MM.1S (cell line): ENCODE results near the gene WDR82.

ENCODE experiments used
- DNase-seq: peaks from one replicate; pipeline ENCODE4 v3.0.0-alpha.2; 2015
- H2AFZ ChIP-seq: fragments of 300-600 bp; sonication (generic); 2 replicates; pipeline ENCODE4 v1.6.0; 2016; ENCODE audit warnings: antibody characterized with exemption, low read length
- H3F3A ChIP-seq: fragments of 300-600 bp; sonication (generic); 2 replicates; pipeline ENCODE4 v1.6.1; 2016; ENCODE audit warnings: mild to moderate bottlenecking, antibody characterized with exemption, low read length, moderate library complexity, mixed read lengths; ENCODE audit not compliant: insufficient read depth
- H3K27ac ChIP-seq: fragments of 300-600 bp; sonication (generic); 2 replicates; pipeline ENCODE4 v1.5.1; 2016; ENCODE audit warnings: mild to moderate bottlenecking, low read length
- H3K27me3 ChIP-seq: fragments of 300-600 bp; sonication (generic); replicated peaks from 2 replicates; pipeline ENCODE4 v1.6.0; 2016; ENCODE audit warnings: low read length; ENCODE audit not compliant: insufficient read depth
- H3K36me3 ChIP-seq: fragments of 300-600 bp; sonication (generic); replicated peaks from 2 replicates; pipeline ENCODE4 v1.6.1; 2016; ENCODE audit warnings: mild to moderate bottlenecking, low read length, mixed read lengths; ENCODE audit not compliant: insufficient read depth
- H3K4me1 ChIP-seq: fragments of 300-600 bp; sonication (generic); 2 replicates; pipeline ENCODE4 v1.6.1; 2016; ENCODE audit warnings: low read length, mixed read lengths
- H3K4me2 ChIP-seq: fragments of 300-600 bp; sonication (generic); 2 replicates; pipeline ENCODE4 v1.6.0; 2016; ENCODE audit warnings: low read depth, low read length
- H3K4me3 ChIP-seq: fragments of 300-600 bp; sonication (generic); 2 replicates; pipeline ENCODE4 v1.5.1; 2016; ENCODE audit warnings: low read length, mixed read lengths
- H3K79me2 ChIP-seq: fragments of 300-600 bp; sonication (generic); 2 replicates; pipeline ENCODE4 v1.6.1; 2016; ENCODE audit warnings: mixed run types, low read length, mixed read lengths
- H3K9ac ChIP-seq: fragments of 300-600 bp; sonication (generic); 2 replicates; pipeline ENCODE4 v1.6.1; 2016; ENCODE audit warnings: low read length, mixed read lengths
- H3K9me2 ChIP-seq: fragments of 300-600 bp; sonication (generic); replicated peaks from 2 replicates; pipeline ENCODE4 v1.6.1; 2016; ENCODE audit warnings: mild to moderate bottlenecking, low read length, mixed read lengths; ENCODE audit not compliant: insufficient read depth
- H3K9me3 ChIP-seq: fragments of 300-600 bp; sonication (generic); replicated peaks from 2 replicates; pipeline ENCODE4 v1.6.1; 2016; ENCODE audit warnings: mild to moderate bottlenecking, low read length, mixed read lengths; ENCODE audit not compliant: insufficient read depth
- H4K20me1 ChIP-seq: fragments of 300-600 bp; sonication (generic); 2 replicates; pipeline ENCODE4 v1.6.1; 2016; ENCODE audit warnings: mild to moderate bottlenecking, low read length, moderate library complexity, mixed read lengths; ENCODE audit not compliant: insufficient read depth
- CTCF ChIP-seq: fragments of 300-600 bp; sonication (generic); IDR thresholded peaks from 2 replicates; pipeline ENCODE4 v1.5.1; 2016; ENCODE audit warnings: antibody characterized with exemption, low read length, mixed read lengths
- EZH2 ChIP-seq: fragments of 300-600 bp; sonication (generic); optimal IDR thresholded peaks from 2 replicates; pipeline ENCODE3; 2017; ENCODE audit warnings: low read depth, mild to moderate bottlenecking, antibody characterized with exemption, low read length, mixed read lengths
- EZH2phosphoT487 ChIP-seq: fragments of 300-600 bp; sonication (generic); IDR thresholded peaks from 2 replicates; pipeline ENCODE4 v1.6.1; 2018; ENCODE audit warnings: antibody characterized with exemption, low read length

The WDR82 gene

GRCh38 chr3:52278510-52279069 lies at the start of gene WDR82:
Gene WDR82 (minus strand): TSS chr3:52278649. CDS start chr3:52278361, 288 bp downstream.
- H4K20me1 ChIP-seq = peaks cover 21% of the 10 kb centered on the region; the same call in 1 of the 2 replicates
- H3K4me3 ChIP-seq = peak within 1 kb of the TSS; percentile 61
- H3K9ac ChIP-seq = peak within 1 kb of the TSS; percentile 96
- peak; percentile 92 for DNase-seq
- peaks cover 16% of the 10 kb centered on the region for H3K4me1 ChIP-seq
- H3K9me2 ChIP-seq = no peaks in the 10 kb centered on the region
- no peaks in the 10 kb centered on the region for H3K27me3 ChIP-seq
- H3K79me2 ChIP-seq = peaks cover 49% of the 10 kb centered on the region
- TF ChIP-seq EZH2phosphoT487 (no peak), CTCF (peak; percentile 37), EZH2 (no peak)
- no peaks in the 10 kb centered on the region for H3K36me3 ChIP-seq
- H2AFZ ChIP-seq = peak within 1 kb of the TSS; percentile 80
- H3K27ac ChIP-seq = peak within 1 kb of the TSS; percentile 89
- H3F3A ChIP-seq = peaks cover 21% of the 10 kb centered on the region
- H3K4me2 ChIP-seq = peak within 1 kb of the TSS; percentile 76
- H3K9me3 ChIP-seq = no peaks in the 10 kb centered on the region

- DNase-seq = no peak
- H3K9me2 ChIP-seq = no peaks in the 10 kb centered on the region
- no peak for TF ChIP-seq EZH2
- no peak for TF ChIP-seq EZH2phosphoT487
- TF ChIP-seq CTCF = no peak
- no peaks in the 10 kb centered on the region for H3K79me2 ChIP-seq
- H3K4me3 ChIP-seq = no peak overlapping the region
- no peak overlapping the region for H3K4me2 ChIP-seq
- H3K9ac ChIP-seq = no peak overlapping the region
- H2AFZ ChIP-seq = no peak overlapping the region
- no peaks in the 10 kb centered on the region for H4K20me1 ChIP-seq
- H3F3A ChIP-seq = no peaks in the 10 kb centered on the region
- no peaks in the 10 kb centered on the region for H3K4me1 ChIP-seq
- H3K36me3 ChIP-seq = no peaks in the 10 kb centered on the region
- H3K27ac ChIP-seq = no peak overlapping the region
- H3K27me3 ChIP-seq = no peaks in the 10 kb centered on the region
- H3K9me3 ChIP-seq = no peaks in the 10 kb centered on the region
These were observed 49.2 kb upstream of the WDR82 start for GRCh38 chr3:52327486-52328290.

GRCh38 chr3:52326976-52327375 lies 48.5 kb upstream of the WDR82 start:
- H4K20me1 ChIP-seq = no peaks in the 10 kb centered on the region
- H2AFZ ChIP-seq = no peak overlapping the region
- no peaks in the 10 kb centered on the region for H3K79me2 ChIP-seq
- TF ChIP-seq EZH2phosphoT487 = no peak
- no peak for TF ChIP-seq CTCF
- TF ChIP-seq EZH2 = no peak
- H3K9me3 ChIP-seq = no peaks in the 10 kb centered on the region
- H3K9me2 ChIP-seq = no peaks in the 10 kb centered on the region
- no peaks in the 10 kb centered on the region for H3K36me3 ChIP-seq
- no peaks in the 10 kb centered on the region for H3F3A ChIP-seq
- H3K4me2 ChIP-seq = no peak overlapping the region
- no peaks in the 10 kb centered on the region for H3K4me1 ChIP-seq
- H3K4me3 ChIP-seq = no peak overlapping the region
- DNase-seq = no peak
- no peak overlapping the region for H3K27ac ChIP-seq
- no peaks in the 10 kb centered on the region for H3K27me3 ChIP-seq
- H3K9ac ChIP-seq = no peak overlapping the region
